ENCODE data around the gene LDLRAD3.

DNA sequence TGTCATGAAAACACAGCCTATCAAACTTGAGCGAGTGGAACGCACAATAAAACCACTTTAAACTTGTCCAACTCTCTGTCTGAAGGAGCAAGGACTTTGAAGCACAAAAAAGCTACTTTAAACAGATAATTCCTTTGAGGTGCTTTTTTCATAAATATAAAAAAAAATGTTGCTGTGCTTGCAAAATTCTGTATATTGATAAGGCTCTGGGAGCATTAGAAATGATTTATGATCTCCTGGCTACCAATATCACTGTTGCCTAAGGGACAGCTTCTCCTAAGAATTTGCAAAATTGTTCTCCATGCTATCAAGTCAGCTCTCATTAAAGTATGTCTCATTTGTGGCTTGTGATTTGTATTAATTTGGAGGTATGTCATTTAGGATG, 37.6 kb upstream of the LDLRAD3 start:
- TF ChIP-seq CTCF (IDR thresholded peaks at IDR 0.05) (no peak), POLR2AphosphoS5 (IDR thresholded peaks at IDR 0.05; ENCODE audit: low read depth, low read length) (no peak), SIN3A (IDR thresholded peaks at IDR 0.05; ENCODE audit: borderline replicate concordance, insufficient read depth, low read depth, low read length) (no peak)
- TF ChIP-seq, protein P1, sequence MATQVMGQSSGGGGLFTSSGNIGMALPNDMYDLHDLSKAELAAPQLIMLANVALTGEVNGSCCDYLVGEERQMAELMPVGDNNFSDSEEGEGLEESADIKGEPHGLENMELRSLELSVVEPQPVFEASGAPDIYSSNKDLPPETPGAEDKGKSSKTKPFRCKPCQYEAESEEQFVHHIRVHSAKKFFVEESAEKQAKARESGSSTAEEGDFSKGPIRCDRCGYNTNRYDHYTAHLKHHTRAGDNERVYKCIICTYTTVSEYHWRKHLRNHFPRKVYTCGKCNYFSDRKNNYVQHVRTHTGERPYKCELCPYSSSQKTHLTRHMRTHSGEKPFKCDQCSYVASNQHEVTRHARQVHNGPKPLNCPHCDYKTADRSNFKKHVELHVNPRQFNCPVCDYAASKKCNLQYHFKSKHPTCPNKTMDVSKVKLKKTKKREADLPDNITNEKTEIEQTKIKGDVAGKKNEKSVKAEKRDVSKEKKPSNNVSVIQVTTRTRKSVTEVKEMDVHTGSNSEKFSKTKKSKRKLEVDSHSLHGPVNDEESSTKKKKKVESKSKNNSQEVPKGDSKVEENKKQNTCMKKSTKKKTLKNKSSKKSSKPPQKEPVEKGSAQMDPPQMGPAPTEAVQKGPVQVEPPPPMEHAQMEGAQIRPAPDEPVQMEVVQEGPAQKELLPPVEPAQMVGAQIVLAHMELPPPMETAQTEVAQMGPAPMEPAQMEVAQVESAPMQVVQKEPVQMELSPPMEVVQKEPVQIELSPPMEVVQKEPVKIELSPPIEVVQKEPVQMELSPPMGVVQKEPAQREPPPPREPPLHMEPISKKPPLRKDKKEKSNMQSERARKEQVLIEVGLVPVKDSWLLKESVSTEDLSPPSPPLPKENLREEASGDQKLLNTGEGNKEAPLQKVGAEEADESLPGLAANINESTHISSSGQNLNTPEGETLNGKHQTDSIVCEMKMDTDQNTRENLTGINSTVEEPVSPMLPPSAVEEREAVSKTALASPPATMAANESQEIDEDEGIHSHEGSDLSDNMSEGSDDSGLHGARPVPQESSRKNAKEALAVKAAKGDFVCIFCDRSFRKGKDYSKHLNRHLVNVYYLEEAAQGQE (IDR thresholded peaks at IDR 0.05; ENCODE audit: insufficient read depth in 1 of 2, low read depth in 2 of 2, low read length in 1 of 2), result no peak

Data from Panc1 (cell line).